COLO668 (cell line): ENCODE data around the gene BCL3.
"Not testable (repeated sequence)": the region's sequence is repeated elsewhere in the genome, so short reads cannot be mapped to it uniquely, and the experiment has no call there.

Experiments
- DNase-seq: peaks from one replicate; lab custom pipeline; 2025; ENCODE audit not compliant: unreplicated experiment; lab: John Stamatoyannopoulos, UW

Gene BCL3

GRCh38 chr19:44748426-44749254, at the start of gene BCL3:
Gene BCL3 (plus strand): TSS chr19:44748708. CDS start chr19:44748791, 83 bp downstream.
- peak; percentile 80 for DNase-seq

DNA sequence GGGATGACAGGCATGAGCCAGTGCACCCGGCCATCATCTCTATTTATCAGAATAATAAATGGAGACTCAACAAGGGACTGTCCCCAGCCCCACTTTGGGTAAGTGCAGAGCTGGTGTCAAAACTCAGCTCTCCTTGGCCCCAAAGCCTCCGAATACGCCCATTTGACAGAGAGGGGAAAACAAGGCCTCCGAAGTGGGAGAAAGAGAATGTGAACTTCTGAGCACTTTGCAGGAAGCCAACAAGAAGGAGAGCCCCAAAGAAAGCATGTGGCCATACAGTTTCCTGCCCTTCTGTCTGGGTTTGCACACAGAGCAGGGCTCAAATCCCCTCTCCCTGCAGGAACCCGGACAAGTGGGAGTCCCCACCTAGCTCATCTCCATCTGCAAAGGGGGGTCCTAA, 48.0 kb upstream of the BCL3 start:
- no peak for DNase-seq

- no peak for DNase-seq
These were observed 47.3 kb upstream of the BCL3 start for GRCh38 chr19:44701228-44701627.

DNA sequence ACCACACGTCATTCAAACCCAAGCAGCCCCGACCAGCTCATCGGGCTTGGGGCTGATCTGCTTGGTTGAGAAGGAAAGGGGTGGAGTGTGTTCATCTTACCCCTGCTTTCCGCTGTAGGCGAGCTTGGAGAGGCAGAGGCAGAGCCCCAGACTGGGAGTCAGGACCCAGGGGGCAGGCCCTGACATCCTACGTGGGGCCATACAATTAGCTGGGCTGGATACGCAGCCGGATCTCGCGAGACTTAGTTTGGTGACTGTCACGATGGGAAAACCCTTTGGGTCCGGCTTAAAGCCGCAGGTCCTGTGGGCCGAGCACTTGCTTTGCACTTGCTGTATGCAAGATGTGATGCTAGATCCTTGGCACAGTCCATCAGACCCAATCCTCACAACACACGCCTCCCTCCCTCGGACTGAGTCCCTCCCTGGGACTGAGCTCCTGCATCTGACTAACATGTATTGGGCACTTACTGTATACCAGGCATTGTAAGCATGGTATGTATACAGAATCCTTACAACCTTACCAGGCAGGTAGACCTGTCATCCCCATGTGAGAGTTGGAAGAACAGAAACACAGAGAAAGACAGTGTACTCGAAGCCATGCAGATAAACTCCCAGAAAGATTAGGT, 45.8 kb upstream of the BCL3 start:
- DNase-seq: no peak

DNA sequence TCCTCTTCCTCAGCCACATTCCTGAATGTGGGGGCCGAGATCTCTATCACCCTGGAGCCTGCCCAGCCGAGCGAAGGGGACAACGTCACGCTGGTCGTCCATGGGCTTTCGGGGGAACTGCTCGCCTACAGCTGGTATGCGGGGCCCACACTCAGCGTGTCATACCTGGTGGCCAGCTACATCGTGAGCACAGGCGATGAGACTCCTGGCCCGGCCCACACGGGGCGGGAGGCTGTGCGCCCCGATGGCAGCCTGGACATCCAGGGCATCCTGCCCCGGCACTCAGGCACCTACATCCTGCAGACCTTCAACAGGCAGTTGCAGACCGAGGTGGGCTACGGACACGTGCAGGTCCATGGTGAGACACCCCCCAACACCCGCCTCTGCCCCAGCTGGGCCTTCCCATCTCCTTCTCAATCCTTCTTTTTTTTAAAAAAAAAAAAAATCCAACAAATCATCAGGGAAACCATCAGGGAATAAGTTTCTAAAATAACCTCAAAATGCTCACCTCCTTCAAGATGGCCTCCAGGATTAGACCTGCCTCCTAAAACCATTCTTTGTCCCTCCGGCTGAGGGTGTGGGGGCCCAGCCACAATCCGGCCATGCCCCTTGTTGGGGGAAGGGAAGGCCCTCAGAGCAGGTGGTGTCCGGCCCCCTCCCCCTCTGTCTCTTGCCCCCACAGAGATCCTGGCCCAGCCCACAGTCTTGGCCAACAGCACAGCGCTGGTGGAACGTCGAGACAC, 45.0 kb upstream of the BCL3 start:
- no peak for DNase-seq

DNA sequence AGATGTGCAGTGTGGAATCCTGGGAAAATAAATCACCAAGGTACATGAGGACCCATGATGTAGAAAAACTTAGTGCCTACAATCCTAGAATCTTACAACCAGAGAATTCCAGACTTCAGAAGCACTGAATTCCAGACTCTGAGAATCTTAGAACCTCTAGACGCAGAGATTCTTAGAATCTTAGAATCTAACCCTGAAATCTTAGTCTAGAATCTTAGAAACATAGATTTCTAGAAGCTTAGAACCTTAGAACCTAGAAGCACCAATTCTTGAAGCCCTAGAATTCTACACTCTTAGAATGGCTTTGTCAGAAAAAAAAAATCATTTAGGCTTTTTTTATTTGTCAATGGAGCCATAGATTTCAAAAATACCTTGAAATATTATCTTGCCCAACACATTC, 43.5 kb upstream of the BCL3 start:
- no peak for DNase-seq

GRCh38 chr19:44705502-44706010, 43.0 kb upstream of the BCL3 start:
- no peak for DNase-seq

- no peak for DNase-seq
These were observed 41.8 kb upstream of the BCL3 start for GRCh38 chr19:44706506-44707236.

DNA sequence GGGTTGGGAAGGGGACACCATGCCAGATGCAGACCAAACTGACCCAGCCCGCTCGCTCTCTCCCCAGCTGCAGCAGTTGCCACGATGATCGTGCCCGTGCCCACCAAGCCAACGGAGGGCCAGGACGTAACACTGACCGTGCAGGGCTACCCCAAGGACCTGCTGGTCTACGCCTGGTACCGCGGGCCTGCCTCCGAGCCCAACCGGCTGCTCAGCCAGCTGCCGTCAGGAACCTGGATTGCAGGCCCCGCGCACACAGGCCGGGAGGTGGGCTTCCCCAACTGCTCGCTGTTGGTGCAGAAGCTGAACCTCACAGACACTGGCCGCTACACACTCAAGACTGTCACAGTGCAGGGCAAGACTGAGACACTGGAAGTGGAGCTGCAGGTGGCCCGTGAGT, 40.7 kb upstream of the BCL3 start:
- no peak for DNase-seq

- no peak for DNase-seq
These were observed 39.6 kb upstream of the BCL3 start for GRCh38 chr19:44708940-44709339.

DNA sequence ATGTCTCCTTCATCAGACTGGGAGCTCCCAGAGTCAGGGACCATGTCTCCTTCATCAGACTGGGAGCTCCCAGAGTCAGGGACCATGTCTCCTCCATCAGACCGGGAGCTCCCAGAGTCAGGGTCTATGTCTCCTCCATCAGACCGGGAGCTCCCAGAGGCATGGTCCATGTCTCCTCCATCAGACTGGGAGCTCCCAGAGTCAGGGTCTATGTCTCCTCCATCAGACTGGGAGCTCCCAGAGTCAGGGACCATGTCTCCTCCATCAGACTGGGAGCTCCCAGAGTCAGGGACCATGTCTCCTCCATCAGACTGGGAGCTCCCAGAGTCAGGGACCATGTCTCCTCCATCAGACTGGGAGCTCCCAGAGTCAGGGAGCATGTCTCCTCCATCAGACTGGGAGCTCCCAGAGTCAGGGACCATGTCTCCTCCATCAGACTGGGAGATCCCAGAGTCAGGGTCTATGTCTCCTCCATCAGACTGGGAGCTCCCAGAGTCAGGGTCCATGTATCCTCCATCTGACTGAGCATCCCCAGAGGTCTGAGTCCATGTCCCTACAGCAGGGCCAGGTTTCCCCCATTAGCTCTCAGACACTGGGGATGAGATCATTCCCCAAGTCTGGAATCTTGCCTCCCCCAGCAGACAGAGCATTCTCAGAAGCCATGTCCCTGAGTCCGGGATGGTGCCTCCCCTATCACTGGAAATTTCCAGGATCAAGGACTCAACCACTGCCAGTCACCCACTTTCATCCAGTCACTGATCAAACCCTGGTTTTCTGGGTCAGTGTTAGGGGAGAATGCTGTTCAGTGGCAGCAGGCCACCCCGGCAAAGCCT, 38.9 kb upstream of the BCL3 start:
- not testable (repeated sequence) for DNase-seq

GRCh38 chr19:44710483-44710882, 38.0 kb upstream of the BCL3 start:
- DNase-seq: no peak

DNA sequence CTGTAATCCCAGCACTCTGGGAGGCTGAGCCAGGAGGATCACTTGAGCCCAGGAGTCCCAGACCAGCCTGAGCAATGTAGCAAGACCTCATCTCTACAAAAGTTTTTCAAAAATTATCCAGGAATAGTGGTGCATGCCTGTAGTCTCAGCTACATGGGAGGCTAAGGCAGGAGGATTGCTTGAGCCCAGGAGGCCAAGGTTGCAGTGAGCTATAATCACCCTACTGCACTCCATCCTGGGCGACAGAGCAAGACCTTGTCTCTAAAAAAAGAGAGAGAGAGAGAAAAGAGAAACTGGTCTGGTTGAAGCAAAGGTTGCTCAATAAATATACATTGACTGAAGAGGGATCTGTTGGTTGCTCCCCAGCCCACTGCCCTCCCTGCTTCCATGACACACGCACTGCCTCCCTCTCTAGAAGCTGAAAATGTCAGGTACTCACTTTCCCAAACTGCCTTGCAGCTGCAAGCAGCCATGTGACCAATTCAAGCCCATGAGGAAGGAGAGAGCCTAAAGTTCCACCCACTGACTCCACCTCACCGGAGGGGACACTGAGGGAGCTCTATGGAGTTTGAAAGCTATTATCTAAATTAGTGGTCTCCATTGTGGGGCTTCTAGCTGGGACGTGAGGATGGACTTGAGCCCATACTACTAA, 35.5 kb upstream of the BCL3 start:
- peak; percentile 10 for DNase-seq

DNA sequence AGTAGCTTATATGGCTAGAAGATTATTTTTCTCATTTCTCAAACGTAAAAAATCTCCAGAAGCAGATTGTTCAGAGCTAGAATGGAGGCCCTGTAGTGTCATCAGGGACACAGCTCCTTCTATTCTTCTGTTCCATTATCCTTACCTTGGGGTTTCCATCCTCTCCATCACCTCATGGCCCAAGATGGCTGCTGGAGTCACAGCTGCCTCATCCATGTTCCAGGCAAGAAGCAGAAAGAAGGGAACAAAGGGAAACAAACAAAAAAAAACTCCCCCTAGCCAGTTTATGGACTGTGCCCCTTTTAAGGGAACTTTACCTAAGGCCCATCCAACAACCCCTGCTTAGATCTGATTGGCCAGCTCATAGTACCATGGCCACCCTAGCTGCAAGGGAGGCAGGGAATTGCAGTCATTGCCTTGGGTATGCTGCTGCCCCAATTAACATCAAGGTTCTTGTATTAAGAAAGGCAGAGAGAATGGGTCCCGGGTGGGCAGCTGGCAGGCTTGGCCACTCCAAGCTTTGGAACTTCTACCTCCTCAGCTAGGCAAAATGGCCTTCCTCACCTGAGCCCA, 33.8 kb upstream of the BCL3 start:
- no peak for DNase-seq

DNA sequence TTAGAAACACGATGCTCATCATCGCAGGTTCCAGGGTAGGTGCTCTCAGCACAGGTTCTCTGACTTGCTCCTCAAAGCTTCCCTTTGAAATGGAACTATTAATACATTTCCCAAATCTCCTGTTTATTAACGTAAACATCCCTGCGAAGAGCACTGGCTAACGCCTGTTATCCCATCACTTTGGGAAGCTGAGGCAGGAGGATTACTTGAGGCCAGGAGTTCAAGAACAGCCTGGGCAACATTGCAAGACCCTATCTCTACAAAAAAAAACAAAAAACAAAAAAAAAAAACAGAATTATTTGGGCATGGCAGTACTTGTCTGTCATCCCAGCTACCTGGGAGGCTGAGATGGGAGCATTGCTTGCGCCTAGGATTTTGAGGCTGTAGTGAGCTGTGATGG, 30.9 kb upstream of the BCL3 start:
- DNase-seq: no peak

DNA sequence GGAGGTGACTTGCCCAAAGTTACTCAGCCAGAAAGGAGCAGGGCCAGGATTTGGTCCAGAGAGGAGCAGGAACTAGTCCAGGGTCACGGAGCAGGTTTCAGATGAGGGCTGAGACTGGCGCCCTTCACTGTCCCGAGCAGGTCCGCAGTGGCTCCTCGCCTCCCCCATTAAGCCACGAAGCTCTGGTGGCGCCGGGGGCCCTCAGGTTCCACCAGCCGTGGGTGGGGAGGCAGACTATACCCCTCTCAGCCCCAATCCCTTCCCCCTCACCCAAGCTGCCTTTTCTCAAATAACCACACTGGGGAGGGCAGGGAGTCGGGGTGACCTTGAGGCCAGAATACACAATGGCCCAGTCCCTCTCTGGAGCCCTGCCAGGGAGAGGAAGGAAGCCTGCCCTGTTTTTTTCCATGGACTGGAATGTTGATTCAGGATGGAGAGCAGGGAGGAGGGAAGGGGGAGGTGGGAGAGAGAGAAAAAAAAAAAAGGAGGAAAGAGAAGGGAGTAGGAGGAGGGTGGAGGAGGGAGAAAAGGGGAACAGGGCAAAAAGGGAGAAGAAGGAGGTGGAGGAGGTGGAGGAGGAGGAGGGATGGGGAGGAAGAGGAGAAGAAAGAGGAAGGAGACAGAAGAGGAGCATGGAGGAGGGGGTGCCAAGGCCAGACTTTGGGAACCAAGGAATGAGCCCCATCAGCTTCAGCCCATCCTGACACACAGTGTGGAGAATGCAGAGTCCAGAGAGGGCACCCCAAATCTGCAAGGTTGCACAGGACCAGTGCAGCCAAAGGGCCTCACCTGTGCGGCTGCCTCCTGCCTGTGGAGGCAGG, 29.9 kb upstream of the BCL3 start:
- DNase-seq: peak; percentile 68

GRCh38 chr19:44719262-44719701, 29.2 kb upstream of the BCL3 start:
- DNase-seq: peak; percentile 57

DNA sequence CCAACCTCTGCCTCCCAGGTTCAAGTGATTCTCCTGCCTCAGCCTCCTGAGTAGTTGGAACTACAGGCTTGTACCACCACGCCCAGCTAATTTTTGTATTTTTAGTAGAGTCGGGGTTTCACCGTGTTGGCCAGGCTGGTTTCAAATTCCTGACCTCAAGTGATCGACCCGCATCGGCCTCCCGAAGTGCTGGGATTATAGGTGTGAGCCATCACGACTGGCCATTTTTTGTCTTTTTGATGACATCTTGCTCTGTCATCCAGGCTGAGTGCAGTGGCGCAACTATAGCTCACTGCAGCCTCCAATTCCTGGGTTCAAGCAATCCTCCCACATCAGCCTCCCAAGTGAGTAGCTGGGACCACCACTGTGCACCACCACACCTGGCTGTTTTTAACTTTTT, 28.1 kb upstream of the BCL3 start:
- DNase-seq: not testable (repeated sequence)
